Right ventricle myocardium superior (tissue), 1 donor: ENCODE data around the gene HIC2. TPM values are rescaled to one million over a fixed set of nuclear protein-coding genes. Genes with fewer than 3 reads are reported as not detected.
"Not testable (repeated sequence)": the region's sequence is repeated elsewhere in the genome, so short reads cannot be mapped to it uniquely, and the experiment has no call there.

ENCODE experiments used
- ATAC-seq: fragments of 200-7000 bp; cut with Tn5 transposase; one replicate; pipeline ENCODE4 v1.9.1; 2020; ENCODE audit warnings: mild to moderate bottlenecking; ENCODE audit not compliant: poor library complexity
- DNase-seq: peaks from one replicate; pipeline ENCODE4 v3.0.0-alpha.2; 2020
- intact Hi-C: fragments of 100-400 bp; cut with DNase I; formaldehyde crosslinking; loops from one replicate; pipeline ENCODE4 v1.11.2; 2022
- total RNA-seq: library from RNA; stranded (reverse); fragmentation: NEBNext Ultra II Directional; extraction: Animal tissue kit (Norgen Biotek cat#: 25700); gene quantifications from one replicate; pipeline ENCODE4 v1.2.1, GENCODE V29; 2021
- donor health status: DM: no; HTN: yes; CAD: no; lungs with severe emphysema.

The HIC2 gene
- total RNA-seq, 1 donor from 2014 or later = 1.4 TPM

- ATAC-seq = peak; percentile 97
- DNase-seq = peak; percentile 96
- intact Hi-C loops = not testable (repeated sequence)
These were observed 51.3 kb downstream of the HIC2 start for GRCh38 chr22:21468194-21469096.

GRCh38 chr22:21469097-21469994 is 52.2 kb downstream of the HIC2 start:
- DNase-seq, intact Hi-C loops, ATAC-seq: not testable (repeated sequence)

- ATAC-seq, intact Hi-C loops, DNase-seq: not testable (repeated sequence)
These were observed 55.8 kb downstream of the HIC2 start for GRCh38 chr22:21472984-21473383.

- DNase-seq, ATAC-seq, intact Hi-C loops: not testable (repeated sequence)
These were observed 56.5 kb downstream of the HIC2 start for GRCh38 chr22:21473664-21474063.

GRCh38 chr22:21484039-21484438 is 66.9 kb downstream of the HIC2 start:
- DNase-seq, intact Hi-C loops, ATAC-seq: not testable (repeated sequence)

- DNase-seq, ATAC-seq, intact Hi-C loops: not testable (repeated sequence)
These were observed 70.6 kb downstream of the HIC2 start for GRCh38 chr22:21487723-21488122.

- ATAC-seq, intact Hi-C loops: not testable (repeated sequence)
- peak; percentile 31 for DNase-seq
These were observed 72.0 kb downstream of the HIC2 start for GRCh38 chr22:21489149-21489680.

GRCh38 chr22:21490556-21490955 is 73.4 kb downstream of the HIC2 start:
- peak; percentile 29 for DNase-seq
- ATAC-seq, intact Hi-C loops: not testable (repeated sequence)

GRCh38 chr22:21492271-21492670 is 75.1 kb downstream of the HIC2 start:
- ATAC-seq = peak; percentile 45
- intact Hi-C loops, DNase-seq: not testable (repeated sequence)

GRCh38 chr22:21493789-21494782 is 76.9 kb downstream of the HIC2 start:
- intact Hi-C loops, DNase-seq: not testable (repeated sequence)
- ATAC-seq = peak; percentile 84

GRCh38 chr22:21497984-21498383 is 80.8 kb downstream of the HIC2 start:
- intact Hi-C loops, DNase-seq: not testable (repeated sequence)
- ATAC-seq = peak; percentile 87

GRCh38 chr22:21498489-21498888 is 81.3 kb downstream of the HIC2 start:
- intact Hi-C loops = not testable (repeated sequence)
- ATAC-seq = peak; percentile 3

GRCh38 chr22:21499623-21500506 is 82.7 kb downstream of the HIC2 start:
- DNase-seq, ATAC-seq, intact Hi-C loops: not testable (repeated sequence)

More at GRCh38 chr22:21498489-21498888, 81.3 kb downstream of the HIC2 start:
- not testable (repeated sequence) for DNase-seq
